Tibial nerve (tissue), 4 donors: ENCODE data around the gene ABI3BP.

Experiments used
- EP300 ChIP-seq, 2 donors: sonication (generic); formaldehyde crosslinking; IDR thresholded peaks; one replicate each; pipeline ENCODE4 v1.6.1; 2017; ENCODE audit warnings: antibody characterized with exemption in 2 of 2, mild to moderate bottlenecking in 1 of 2
- POLR2A ChIP-seq, 2 donors: fragments of 450-650 bp; IDR thresholded peaks; one replicate each; pipeline ENCODE4 v1.6.1; 2017; ENCODE audit warnings: antibody characterized with exemption in 2 of 2, mild to moderate bottlenecking in 2 of 2, moderate library complexity in 2 of 2
- TF ChIP-seq, protein P1 (sequence below), 5 experiments: fragments of 200-600 bp in 3 of 5; fragments of 450-650 bp in 2 of 5; sonication (generic) in 3 of 5; IDR thresholded peaks; one replicate each; pipeline ENCODE4 v1.5.1; 2016 to 2019; ENCODE audit warnings: antibody characterized with exemption in 5 of 5, mild to moderate bottlenecking in 3 of 5, moderate library complexity in 2 of 5

DNA sequence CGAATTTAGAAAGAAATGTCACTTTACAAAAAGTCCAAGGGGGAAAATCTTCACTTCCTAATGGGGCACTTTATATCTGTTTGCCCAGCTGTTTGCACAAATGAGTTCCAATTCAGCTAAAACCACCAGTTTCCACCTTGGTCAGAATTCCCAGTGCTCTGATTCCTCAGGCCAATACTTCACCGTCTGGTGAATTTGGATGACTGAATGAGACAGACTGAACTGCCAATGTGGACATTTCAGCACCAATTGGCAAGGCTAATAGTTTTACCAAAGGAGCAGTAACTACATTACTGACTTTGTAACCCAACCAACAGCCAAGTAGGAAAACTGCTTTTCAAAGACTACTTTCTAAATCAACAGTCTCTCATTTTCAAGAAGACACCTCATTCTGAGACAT, 51.8 kb downstream of the ABI3BP start:
- TF ChIP-seq, protein P1, sequence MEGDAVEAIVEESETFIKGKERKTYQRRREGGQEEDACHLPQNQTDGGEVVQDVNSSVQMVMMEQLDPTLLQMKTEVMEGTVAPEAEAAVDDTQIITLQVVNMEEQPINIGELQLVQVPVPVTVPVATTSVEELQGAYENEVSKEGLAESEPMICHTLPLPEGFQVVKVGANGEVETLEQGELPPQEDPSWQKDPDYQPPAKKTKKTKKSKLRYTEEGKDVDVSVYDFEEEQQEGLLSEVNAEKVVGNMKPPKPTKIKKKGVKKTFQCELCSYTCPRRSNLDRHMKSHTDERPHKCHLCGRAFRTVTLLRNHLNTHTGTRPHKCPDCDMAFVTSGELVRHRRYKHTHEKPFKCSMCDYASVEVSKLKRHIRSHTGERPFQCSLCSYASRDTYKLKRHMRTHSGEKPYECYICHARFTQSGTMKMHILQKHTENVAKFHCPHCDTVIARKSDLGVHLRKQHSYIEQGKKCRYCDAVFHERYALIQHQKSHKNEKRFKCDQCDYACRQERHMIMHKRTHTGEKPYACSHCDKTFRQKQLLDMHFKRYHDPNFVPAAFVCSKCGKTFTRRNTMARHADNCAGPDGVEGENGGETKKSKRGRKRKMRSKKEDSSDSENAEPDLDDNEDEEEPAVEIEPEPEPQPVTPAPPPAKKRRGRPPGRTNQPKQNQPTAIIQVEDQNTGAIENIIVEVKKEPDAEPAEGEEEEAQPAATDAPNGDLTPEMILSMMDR (IDR thresholded peaks at IDR 0.05), result no peak
- TF ChIP-seq EP300 (IDR thresholded peaks at IDR 0.05) (no peak), POLR2A (IDR thresholded peaks at IDR 0.05) (no peak)
